HG02938 (cell line): ENCODE measurements around the gene INTS7.
"Not testable (repeated sequence)": the region's sequence is repeated elsewhere in the genome, so short reads cannot be mapped to it uniquely, and the experiment has no call there.

Experiments used
- ATAC-seq: cut with Tn5 transposase; IDR thresholded peaks from one replicate; pipeline ENCODE4 v1.9.1; 2021; ENCODE audit warnings: mild to moderate bottlenecking, moderate library complexity; ENCODE audit not compliant: unreplicated experiment

Gene INTS7

DNA sequence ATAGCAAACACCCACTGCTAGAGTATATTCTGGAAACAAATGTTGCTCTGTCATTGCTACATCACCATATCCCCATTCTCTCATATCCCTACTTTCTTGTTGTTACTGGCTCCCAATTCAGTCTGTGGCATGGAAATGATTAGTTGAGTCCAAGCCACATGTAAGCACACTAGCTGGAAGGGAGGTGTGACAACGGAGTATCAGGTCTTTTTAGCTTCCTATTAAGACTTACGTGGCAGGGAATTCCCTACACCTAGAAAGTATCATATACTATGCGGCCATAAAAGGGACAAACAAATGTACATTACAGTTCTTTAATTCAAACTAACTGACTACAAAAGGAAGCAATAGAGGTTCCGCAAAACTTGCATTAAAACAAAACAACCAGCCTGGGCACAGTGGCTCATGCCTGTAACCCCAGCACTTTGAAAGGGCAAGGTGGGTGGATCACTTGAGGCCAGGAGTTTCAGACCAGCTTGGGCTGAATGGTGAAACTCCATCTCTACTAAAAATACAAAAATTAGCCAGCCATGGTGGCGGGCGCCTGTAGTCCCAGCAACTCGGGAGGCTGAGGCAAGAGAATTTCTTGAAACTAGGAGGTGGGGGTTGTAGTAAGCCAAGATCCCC, 48.6 kb downstream of the INTS7 start:
- ATAC-seq = no peak

DNA sequence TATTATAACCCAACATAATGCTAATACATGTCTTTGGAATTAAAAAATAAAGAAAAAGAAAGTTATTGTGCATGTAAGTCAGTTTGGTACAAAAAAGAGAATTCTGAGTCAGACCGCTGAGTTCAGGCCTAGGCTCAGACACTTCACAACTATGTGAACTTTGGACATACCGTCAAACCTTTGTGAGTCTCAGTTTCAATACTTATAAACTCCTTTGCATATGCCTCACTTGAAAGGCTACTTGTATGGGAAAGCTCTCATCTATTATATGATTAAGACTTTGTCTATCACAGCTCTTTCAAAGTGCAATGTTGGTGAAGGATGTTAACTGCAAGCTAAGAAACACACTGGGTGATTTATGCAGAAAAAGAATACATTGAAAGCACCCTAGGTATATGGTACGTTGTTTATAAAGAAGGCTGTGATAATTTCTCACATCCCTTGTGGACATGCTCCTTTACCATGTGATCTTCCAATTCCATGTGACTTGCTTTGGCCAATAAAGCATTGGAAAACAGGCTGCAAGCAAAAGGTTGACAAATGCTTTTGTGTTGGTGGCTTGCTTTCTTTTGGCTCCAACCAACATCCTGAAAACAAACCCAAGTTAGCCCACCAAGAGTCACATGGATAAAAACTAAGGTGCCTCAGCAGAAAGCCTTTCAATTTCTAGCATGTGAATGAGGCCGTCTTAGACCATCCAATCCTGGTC, 49.6 kb downstream of the INTS7 start:
- peak; percentile 95 for ATAC-seq

DNA sequence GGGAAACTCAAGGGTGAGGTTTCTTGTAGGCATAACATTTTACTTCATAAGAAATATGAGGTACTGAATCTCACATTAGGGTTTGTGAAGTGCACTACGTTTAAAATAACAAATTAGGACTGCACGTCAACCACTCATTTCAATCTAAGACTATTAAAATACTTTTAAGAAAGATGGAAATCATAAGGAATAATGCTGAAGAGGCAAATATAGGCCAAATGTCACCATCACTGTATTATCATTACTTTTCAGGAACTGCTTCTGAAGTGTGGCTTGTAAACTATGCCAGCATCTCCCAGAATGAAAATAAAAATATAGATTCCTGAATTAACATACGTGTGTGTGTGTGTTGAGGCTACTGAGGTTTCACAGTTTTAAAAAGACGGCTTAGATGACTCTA, 56.8 kb downstream of the INTS7 start:
- no peak for ATAC-seq

DNA sequence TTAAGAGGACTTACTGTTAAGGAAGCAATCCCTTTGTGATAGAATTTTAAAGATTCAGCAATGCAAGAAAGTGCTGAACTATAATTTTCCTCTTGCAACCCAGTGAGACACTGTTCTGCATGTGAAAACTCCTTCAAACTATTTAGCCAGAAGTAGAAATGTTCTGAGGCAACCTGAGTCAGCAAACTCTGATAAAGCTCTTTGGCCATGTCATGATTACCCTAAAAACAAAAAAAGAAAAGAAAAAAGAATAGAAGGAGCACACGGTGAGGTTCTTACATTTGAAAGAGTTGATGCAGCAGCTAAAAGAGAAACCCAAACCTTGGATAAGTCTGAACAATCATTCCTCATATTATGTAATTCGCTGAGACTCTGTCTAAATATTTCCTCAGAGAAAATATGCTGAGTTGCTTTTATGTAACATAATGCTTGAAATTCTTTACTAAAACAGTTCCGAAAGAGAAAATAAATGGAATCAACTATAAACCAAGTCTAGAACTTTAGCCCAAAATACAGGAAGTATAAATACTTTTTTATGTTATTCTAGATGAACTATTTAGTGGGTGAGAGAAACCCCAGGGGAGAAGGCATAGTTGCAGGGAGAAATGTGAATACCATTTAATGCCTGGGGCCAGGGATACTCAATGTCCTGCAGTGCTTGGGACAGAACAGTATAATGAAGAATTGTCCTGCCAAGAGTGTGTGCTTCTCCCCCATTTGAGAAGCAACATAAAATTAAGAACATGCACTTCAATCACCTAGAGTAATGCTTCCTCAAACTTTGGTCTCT, 60.0 kb downstream of the INTS7 start:
- no peak for ATAC-seq

DNA sequence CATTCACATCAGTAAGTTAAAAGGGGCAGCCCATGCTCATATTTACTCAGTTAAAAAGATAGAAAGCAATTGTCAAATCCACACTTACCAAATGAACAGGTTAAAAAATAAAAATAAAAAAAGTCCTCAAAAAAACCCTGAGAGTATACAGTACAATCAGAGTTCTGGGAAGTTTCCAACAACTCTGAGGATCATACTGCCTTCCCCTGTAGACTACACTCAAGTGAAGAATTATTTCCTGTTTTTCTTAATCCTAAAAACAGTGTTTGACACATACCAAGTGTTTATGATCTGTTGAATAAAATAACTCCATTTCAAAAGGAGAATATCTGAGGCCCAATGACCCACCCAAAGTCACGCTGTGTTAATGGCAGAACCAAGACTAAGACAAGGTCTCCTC, 61.8 kb downstream of the INTS7 start:
- ATAC-seq = no peak

DNA sequence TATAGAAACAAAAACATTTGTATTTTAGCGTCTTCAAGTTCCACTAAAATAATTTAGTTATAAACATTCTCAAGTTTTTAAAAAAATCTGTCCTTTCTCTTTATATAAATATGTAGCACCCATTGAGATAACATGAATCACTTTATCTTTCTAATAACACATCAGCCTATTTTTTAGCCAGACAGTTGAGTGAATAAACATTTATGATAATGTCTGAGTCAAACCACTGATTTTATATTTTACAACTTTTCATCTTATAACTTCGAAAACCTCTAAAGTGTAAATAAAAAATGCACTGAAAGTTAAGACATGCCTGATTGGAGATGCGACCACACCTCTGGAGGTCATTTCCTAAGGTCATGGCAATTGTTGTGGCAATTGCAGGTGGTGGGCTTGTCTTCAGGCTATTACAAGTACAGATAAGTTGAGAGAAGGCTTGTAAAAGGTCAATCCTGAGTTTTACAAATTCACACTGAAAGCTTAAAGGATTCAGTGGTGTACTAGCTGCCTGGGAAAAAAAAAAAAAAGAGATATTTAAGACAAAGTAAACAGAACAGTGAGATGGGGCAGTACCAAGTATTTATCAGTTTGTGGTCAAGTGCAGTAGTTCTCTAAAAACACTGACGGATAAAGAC, 67.0 kb downstream of the INTS7 start:
- ATAC-seq = no peak

DNA sequence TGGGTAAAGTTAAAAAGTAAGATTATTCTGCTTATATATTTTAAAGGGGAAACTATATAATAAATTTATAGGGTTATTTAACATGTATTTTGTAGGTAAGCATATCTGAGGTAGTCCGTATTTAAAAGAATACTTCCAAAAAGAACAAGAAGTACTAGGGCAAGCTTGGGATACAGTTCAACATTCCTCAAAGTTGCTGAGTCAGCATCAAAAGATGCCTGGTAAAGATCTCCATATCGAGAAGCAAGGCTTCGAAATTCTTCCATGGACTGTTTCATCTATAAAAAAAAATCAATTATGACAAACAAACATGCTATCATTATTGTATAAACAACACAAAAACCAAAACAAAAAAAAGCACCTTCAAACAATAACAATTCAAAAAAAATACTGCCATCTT, 67.7 kb downstream of the INTS7 start:
- ATAC-seq = no peak

DNA sequence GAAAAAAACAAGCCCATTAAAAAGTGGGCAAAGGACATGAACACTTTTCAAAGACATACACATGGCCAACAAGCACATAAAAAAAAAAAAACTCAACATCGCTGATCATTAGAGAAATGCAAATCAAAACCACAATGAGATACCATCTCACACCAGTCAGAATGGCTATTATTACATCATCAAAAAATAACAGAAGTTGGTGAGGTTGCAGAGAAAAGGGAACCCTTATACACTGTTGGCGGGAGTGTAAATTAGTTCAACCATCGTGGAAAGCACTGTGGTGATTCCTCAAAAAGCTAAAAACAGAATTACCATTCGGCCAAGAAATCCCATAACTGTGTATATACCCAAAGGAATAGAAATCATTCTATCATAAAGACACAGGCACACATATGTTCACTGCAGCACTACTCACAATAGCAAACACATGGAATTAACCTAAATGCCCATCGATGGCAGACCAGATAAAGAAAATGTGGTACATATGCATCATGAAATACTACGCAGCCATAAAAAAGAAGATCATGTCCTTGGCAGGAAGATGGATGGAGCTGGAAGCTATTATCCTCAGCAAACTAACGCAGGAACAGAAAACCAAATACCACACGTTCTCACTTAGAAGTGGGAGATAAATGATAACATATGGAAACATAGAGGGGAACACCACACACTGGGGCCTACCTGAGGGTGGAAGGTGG, 70.1 kb downstream of the INTS7 start:
- no peak for ATAC-seq

DNA sequence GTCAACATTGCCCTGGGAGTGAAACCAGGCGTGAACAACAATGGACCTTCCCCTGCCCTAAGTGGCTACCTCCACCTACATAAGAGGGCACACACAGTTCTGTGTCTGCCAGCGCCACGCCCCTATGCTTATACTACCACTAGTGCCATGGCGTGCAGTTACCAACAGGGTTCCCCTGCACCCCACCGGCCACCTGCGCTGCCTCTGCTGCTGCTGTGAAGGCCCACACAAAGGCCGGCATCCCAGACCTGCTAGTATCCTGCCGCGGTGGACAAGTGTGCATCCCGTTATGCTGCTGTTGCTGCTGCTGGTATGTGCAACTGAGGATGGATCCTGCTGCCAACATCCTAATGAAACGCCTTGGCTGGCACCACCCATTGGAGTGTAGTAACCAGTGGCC, 75.7 kb downstream of the INTS7 start:
- no peak for ATAC-seq

DNA sequence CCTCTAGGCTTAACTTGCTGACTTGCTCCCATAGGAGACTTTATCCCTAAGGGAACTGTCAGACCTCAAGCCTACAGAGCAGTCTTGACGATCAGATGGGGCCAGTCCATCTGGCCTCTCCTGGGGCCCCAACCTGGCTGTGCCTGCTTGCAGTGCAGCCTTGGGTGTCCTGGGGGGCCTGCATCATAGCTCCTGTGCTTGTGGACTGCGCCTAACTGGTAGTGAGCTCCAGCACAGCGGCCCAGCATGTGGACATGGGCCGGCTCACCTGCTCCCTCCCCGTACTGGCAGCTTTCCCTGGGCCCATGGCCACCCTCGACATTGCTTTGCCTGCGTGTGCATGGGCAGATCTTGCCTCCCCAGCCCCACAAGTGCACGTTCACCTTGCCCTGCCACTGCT, 76.1 kb downstream of the INTS7 start:
- ATAC-seq = no peak

DNA sequence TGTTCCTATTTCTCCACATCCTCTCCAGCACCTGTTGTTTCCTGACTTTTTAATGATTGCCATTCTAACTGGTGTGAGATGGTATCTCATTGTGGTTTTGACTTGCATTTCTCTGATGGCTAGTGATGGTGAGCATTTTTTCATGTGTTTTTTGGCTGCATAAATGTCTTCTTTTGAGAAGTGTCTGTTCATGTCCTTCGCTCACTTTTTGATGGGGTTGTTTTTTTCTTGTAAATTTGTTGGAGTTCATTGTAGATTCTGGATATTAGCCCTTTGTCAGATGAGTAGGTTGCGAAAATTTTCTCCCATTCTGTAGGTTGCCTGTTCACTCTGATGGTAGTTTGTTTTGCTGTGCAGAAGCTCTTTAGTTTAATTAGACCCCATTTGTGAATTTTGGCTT, 81.3 kb downstream of the INTS7 start:
- not testable (repeated sequence) for ATAC-seq

DNA sequence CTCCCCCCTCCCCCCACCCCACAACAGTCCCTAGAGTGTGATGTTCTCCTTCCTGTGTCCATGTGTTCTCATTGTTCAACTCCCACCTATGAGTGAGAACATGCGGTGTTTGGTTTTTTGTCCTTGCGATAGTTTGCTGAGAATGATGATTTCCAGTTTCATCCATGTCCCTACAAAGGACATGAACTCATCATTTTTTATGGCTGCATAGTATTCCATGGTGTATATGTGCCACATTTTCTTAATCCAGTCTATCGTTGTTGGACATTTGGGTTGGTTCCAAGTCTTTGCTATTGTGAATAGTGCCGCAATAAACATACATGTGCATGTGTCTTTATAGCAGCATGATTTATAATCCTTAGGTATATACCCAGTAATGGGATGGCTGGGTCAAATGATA, 81.8 kb downstream of the INTS7 start:
- not testable (repeated sequence) for ATAC-seq

DNA sequence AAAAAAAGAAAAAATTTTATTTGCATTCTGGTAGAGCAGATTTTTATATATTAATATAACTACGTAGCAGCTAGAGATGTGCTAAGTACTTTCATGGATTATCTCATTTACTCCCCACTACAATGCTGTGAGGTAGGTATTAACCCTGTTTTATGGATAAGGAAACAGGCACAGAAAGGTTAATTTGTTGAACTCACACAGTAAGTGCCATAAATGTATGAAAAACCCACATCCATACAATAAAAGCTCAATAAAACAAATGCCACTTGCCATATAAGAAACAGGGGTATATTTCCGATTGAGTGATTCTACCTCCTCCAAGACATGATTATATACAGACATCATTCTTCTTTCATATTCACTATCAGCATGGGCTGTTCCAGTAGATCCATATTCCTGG, 83.1 kb downstream of the INTS7 start:
- no peak for ATAC-seq

DNA sequence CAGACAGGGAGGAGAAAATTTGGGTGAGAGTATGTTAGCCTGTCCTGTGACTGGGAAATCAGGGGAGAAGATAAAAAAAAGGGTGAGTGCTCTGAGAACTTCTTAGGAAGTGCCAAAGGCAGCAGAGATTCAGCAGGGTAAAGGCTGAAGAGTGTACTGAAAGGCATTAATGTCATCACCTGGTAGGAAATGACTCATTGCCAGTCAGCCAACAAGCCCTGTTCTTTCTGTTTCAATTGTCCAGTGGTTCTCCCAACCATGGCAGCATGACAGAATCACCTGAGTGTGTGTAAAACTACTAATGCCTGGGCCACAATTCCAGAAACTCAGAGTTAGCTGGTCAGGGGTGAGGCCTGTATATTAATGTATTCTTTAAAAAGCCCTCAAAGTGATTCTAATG, 83.5 kb downstream of the INTS7 start:
- ATAC-seq = peak; percentile 96

DNA sequence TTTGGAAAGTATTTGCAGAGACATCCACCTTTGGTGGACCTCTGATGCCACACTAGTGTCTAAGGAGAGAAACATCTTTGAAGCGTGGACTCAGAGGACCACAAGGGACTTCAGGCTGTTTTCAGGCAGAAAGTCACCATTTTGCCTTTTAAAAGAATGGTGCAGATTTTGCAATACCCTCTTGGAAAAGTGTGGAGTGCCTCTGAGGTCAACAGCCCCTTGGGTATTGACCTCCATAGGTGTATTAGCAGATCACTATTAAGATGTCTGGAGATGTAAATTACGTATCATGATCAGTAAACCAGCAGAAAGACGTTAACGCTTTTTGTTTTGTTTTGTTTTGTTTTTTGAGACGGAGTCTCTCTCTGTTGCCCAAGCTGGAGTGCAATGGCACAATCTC, 87.0 kb downstream of the INTS7 start:
- no peak for ATAC-seq

DNA sequence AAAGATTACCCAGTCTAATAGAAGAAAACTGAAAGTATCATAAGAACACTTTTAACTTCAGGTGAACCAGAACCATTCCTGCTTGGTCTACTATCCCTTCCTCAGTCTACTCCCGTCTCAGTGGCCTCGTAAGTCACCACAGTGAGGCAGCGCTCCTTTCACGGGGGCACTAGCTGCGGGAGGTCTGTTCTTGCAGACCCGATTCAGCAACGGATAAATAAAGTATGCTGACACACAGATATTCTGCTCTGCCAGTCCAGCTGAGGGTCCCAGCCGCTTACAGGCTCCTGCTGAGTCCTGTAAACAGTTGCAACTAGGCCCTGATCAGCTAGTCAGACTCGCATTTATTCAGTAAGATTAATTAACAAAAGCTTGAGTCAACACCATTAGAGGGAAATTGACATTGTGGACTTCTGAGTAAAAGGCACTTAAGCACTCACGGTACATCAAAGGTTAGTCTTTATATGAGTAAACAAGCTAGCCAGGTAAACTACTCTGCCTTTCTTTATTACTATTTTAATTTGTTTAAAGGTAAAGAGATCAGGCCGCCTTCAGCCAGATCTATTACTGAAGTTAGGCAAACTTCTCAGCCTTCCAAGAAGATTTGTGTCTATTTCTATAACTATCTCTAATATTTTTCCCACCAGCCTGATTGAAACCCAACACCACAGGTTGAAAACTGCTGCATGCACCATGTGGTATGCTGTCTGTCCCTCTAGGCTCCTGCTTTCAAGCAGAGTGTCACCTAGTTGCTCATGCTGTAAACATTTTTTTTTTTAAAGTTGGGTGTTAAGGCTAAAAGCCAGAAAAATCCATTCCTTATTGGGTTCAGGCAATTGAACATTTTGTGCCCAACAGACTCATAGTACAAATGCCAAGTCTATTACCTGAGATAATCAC, 87.7 kb downstream of the INTS7 start:
- ATAC-seq = no peak

DNA sequence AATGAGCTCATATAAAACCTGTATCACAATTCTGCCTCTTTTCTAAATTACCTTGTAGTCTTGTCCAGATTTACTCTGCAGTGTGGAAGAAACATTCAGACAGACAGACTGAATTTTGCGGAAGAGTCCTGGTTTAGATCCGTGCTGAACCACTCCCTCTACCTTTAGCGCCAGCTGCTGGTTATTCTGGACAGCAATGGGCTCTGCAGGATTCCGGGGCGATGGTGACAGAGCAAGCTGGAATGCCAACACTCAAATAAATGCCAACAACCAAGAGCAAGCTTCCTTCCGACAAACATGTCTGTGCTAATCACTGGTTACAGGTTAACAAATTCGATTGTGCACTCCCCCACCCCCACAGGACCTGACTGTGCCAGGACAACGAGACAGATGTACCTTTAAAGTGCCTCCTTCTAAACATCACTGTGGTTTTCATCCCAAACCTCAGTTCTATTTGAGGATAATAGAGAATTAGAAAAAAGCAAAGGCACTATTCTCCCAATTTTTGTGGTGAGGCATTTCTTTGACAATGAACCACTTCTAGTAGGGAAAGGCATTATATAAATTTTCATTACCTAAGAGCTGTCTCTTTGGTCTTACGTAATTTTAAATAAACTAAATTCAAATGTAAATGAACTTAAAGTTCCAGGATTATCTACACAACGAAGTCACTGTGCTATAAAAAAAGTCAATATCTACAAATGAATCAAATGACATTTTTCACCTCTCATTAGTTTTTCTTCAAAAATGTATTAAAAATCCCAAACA, 90.4 kb downstream of the INTS7 start:
- no peak for ATAC-seq

DNA sequence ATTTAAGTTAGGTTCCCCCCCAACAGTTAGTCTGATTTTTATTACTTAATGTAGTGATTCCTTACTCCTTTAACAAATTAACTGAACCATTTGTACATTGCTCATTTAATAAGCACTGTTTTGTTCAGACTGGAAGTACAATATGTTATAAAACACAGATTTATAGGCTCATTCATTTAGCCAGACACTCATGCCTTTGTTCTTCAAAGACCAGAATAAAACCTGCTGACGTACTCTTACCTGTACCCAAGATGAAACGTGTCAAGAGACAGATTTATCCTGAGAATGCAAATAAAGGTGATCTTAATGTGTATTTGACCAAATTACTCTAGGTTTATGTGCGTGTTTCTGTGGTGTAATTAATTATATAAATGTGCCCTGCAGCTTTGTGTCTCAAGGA, 92.8 kb downstream of the INTS7 start:
- ATAC-seq = no peak

DNA sequence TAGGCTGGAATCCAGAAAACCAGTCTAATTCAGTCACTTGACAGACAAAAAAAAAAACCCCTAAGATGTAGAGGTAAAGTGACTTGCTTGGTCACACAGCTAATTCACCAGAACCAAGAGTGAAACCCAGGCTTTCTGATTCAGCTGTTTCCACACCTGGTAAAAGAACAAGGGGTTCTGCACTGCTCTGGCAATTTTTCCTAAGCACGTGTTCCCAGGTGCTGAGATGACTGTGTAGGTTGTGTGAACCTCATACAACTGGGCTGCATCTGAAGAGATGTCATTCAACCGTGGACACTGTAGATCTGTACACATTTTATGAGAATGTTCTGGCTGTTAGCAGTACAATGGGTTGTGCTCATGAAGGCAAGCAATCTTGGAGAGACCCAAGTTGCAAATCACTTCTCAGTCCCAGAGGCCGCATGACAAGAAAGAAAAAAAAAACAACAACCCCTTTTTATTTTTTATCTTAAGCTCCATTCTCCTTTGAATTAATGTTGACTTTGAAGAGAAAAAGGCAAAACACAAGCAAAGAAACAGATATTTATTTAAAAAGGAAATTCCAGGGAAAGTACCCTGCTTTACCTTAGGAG, 95.4 kb downstream of the INTS7 start:
- peak; percentile 82 for ATAC-seq
